ENCODE results near the gene GRK5. TPM values are rescaled to one million over a fixed set of nuclear protein-coding genes. Genes with fewer than 3 reads are reported as not detected.

The GRK5 gene
- total RNA-seq, 2 experiments from 2014 or later: 11.4 to 13.3 TPM

GRCh38 chr10:119190954-119191785 is 16.2 kb upstream of the GRK5 start:
- POLR2A ChIA-PET: interaction anchor here (0.6 kb wide), 1 partner anchor 293 kb away, joined by 5 read pairs; no protein-coding TSS in a partner anchor

GRCh38 chr10:119191881-119192280 is 15.5 kb upstream of the GRK5 start:
- ChIA-PET POLR2A (interaction anchor here (0.6 kb wide), 1 partner anchor 293 kb away, joined by 5 read pairs; no protein-coding TSS in a partner anchor), CTCF (no interaction called here)

More at GRCh38 chr10:119190954-119191785, 16.2 kb upstream of the GRK5 start:
- CTCF ChIA-PET: interaction anchor here (3.5 kb wide), 1 partner anchor 16 kb away, joined by 12 read pairs; the partner anchor contains the start of gene GRK5

GRCh38 chr10:119197921-119198320 is 9.4 kb upstream of the GRK5 start:
- ChIA-PET POLR2A (interaction anchor here (1.4 kb wide), 1 partner anchor 9 kb away, joined by 9 read pairs; no protein-coding TSS in a partner anchor), CTCF (interaction anchor here (1.4 to 2.7 kb wide), 5 partner anchors 8 to 247 kb away, joined by 7 to 14 read pairs (median 9); partner anchors contain the start of gene GRK5)

GRCh38 chr10:119198438-119198837 is 8.9 kb upstream of the GRK5 start:
- ChIA-PET POLR2A (interaction anchor here (1.4 kb wide), 1 partner anchor 8 kb away, joined by 9 read pairs; no protein-coding TSS in a partner anchor), CTCF (interaction anchor here (0.9 to 2.7 kb wide), 9 partner anchors 9 to 249 kb away, joined by 3 to 14 read pairs (median 7); partner anchors contain the start of gene GRK5)

- ChIA-PET CTCF (interaction anchor here (0.6 to 2.7 kb wide), 16 partner anchors 8 to 355 kb away, joined by 3 to 14 read pairs (median 4); partner anchors contain the start of gene GRK5), POLR2A (interaction anchor here (0.6 kb wide), 1 partner anchor 345 kb away, joined by 4 read pairs; no protein-coding TSS in a partner anchor)
These were observed 8.0 kb upstream of the GRK5 start for GRCh38 chr10:119199231-119199992.

- ChIA-PET POLR2A (no interaction called here), CTCF (interaction anchor here (2.1 kb wide), 1 partner anchor 244 kb away, joined by 7 read pairs; no protein-coding TSS in a partner anchor)
These were observed 6.1 kb upstream of the GRK5 start for GRCh38 chr10:119201233-119201632.

GRCh38 chr10:119203006-119203405 is 4.4 kb upstream of the GRK5 start:
- CTCF ChIA-PET: interaction anchor here (0.7 to 1.2 kb wide), 3 partner anchors 217 to 242 kb away, joined by 3 read pairs; no protein-coding TSS in a partner anchor
- POLR2A ChIA-PET: no interaction called here

- ChIA-PET CTCF (interaction anchor here (0.7 to 4.0 kb wide), 21 partner anchors 11 to 338 kb away, joined by 3 to 21 read pairs (median 5); no protein-coding TSS in a partner anchor), POLR2A (interaction anchor here (0.5 to 1.8 kb wide), 12 partner anchors 8 to 667 kb away, joined by 3 to 9 read pairs (median 3); partner anchors contain the start of genes MCMBP, PRDX3 and SFXN4)
These were observed 1.3 kb upstream of the GRK5 start for GRCh38 chr10:119205894-119206602.

GRCh38 chr10:119206603-119207365 is 587 bp upstream of the GRK5 start:
- CTCF ChIA-PET: interaction anchor here (0.8 to 4.0 kb wide), 23 partner anchors 8 to 337 kb away, joined by 3 to 21 read pairs (median 5); no protein-coding TSS in a partner anchor
- POLR2A ChIA-PET: interaction anchor here (0.5 to 1.8 kb wide), 20 partner anchors 9 to 666 kb away, joined by 3 to 9 read pairs (median 3); partner anchors contain the start of genes EIF3A, MCMBP, PRDX3 and SFXN4

- CTCF ChIA-PET: interaction anchor here (0.5 to 4.0 kb wide), 15 partner anchors 9 to 237 kb away, joined by 3 to 21 read pairs (median 4); no protein-coding TSS in a partner anchor
- POLR2A ChIA-PET: interaction anchor here (0.6 to 1.8 kb wide), 9 partner anchors 32 to 435 kb away, joined by 3 to 9 read pairs (median 4); partner anchors contain the start of genes EIF3A and SFXN4
These were observed 562 bp downstream of the GRK5 start for GRCh38 chr10:119207713-119208552.

GRCh38 chr10:119208553-119208940 is 1.2 kb downstream of the GRK5 start:
- ChIA-PET POLR2A (interaction anchor here (1.1 kb wide), 1 partner anchor 32 kb away, joined by 3 read pairs; no protein-coding TSS in a partner anchor), CTCF (interaction anchor here (0.5 to 3.9 kb wide), 12 partner anchors 9 to 282 kb away, joined by 3 to 19 read pairs (median 4); no protein-coding TSS in a partner anchor)

- POLR2A ChIA-PET: interaction anchor here (0.5 to 1.1 kb wide), 3 partner anchors 19 to 33 kb away, joined by 3 to 5 read pairs (median 4); no protein-coding TSS in a partner anchor
- CTCF ChIA-PET: interaction anchor here (0.6 to 3.9 kb wide), 17 partner anchors 9 to 281 kb away, joined by 3 to 19 read pairs (median 3); no protein-coding TSS in a partner anchor
These were observed 1.8 kb downstream of the GRK5 start for GRCh38 chr10:119209035-119209735.

- ChIA-PET POLR2A (interaction anchor here (0.5 to 1.1 kb wide), 2 partner anchors 29 to 34 kb away, joined by 3 to 4 read pairs; no protein-coding TSS in a partner anchor), CTCF (interaction anchor here (0.8 to 1.7 kb wide), 8 partner anchors 10 to 280 kb away, joined by 3 to 9 read pairs (median 3); no protein-coding TSS in a partner anchor)
These were observed 2.5 kb downstream of the GRK5 start for GRCh38 chr10:119209736-119210355.

- POLR2A ChIA-PET: no interaction called here
- CTCF ChIA-PET: interaction anchor here (0.8 kb wide), 1 partner anchor 15 kb away, joined by 3 read pairs; no protein-coding TSS in a partner anchor
These were observed 3.3 kb downstream of the GRK5 start for GRCh38 chr10:119210633-119211032.

- POLR2A ChIA-PET: no interaction called here
- CTCF ChIA-PET: interaction anchor here (1.3 kb wide), 1 partner anchor 11 kb away, joined by 3 read pairs; no protein-coding TSS in a partner anchor
These were observed 3.8 kb downstream of the GRK5 start for GRCh38 chr10:119211176-119211575.

Measured in activated CD8-positive, alpha-beta memory T cell treated with anti-CD3 and anti-CD28 coated beads for 36 hours (primary cell).